ENCODE results near the gene SOBP. TPM values are rescaled to one million over a fixed set of nuclear protein-coding genes. Genes with fewer than 3 reads are reported as not detected.

Gene SOBP
- total RNA-seq, 4 donors from 2014 or later: 6.0 to 18.4 (median 6.7) TPM

DNA sequence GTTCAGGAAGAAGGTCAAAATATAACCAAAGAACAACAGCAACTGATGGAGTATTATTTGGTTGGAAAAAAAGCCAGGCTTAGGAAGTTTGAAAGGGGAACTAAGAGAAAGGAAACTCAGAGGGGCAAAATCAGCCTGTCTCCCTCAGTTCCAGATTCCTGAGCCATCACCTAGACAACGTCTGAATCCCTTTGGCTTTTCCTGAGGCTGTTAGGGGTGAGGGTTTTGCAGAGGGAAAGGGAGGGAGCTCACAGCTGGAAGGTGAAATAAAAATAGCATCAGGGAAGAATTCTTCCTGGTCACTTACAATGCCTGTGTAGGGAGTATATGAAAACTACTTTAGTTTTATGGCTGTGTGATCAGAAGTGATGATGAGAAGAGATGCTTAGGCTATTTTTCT lies 100.5 kb downstream of the SOBP start:
- Histone ChIP-seq H3K9me3 (no peaks in the 10 kb centered on the region), H3K27me3 (no peaks in the 10 kb centered on the region), H3K36me3 (no peaks in the 10 kb centered on the region), H3K27ac (no peak overlapping the region), H3K4me3 (no peak overlapping the region), H3K4me1 (no peaks in the 10 kb centered on the region)
- 59 to 65% methylated on average over 1 of the region's 1 CpG for WGBS, 2 donors
- no peak for DNase-seq (ENCODE audit: low spot score in 2 of 2)
- TF ChIP-seq CTCF (IDR thresholded peaks at IDR 0.05) (no peak), EP300 (IDR thresholded peaks at IDR 0.05) (no peak)

DNA sequence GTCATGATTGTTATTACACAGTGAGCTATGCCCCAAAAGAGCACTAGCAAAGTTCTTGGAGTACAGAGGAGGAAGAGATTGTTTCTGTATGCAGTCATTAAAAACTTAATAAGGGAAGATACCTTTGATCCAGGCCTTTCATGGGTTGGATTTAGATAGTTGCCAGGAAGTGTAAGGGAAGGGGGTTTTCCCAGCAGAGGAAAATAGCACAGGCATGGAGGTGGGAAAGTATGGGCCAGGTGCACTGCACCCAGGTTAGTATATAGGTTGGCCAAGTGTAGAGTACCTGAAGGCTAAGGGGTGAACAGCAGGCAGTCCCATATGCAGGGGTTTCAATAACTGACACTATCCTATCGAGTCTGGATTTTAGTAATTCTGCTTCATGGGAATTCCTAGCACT lies 101.4 kb downstream of the SOBP start:
- 85 to 89% methylated on average over 1 of the region's 1 CpG for WGBS, 2 donors
- Histone ChIP-seq H3K36me3 (no peaks in the 10 kb centered on the region), H3K27ac (no peak overlapping the region), H3K4me1 (no peaks in the 10 kb centered on the region), H3K27me3 (no peaks in the 10 kb centered on the region), H3K4me3 (no peak overlapping the region), H3K9me3 (no peaks in the 10 kb centered on the region)
- DNase-seq (ENCODE audit: low spot score in 2 of 2): no peak
- no peak for TF ChIP-seq EP300 (IDR thresholded peaks at IDR 0.05)
- TF ChIP-seq POLR2A (IDR thresholded peaks at IDR 0.05): no peak
- TF ChIP-seq CTCF (IDR thresholded peaks at IDR 0.05): no peak

- Histone ChIP-seq H3K36me3 (no peaks in the 10 kb centered on the region), H3K27me3 (no peaks in the 10 kb centered on the region), H3K4me3 (no peak overlapping the region), H3K4me1 (no peaks in the 10 kb centered on the region), H3K9me3 (no peaks in the 10 kb centered on the region), H3K27ac (no peak overlapping the region)
- 77 to 81% methylated on average over 2 of the region's 2 CpGs for WGBS, 2 donors
- TF ChIP-seq EP300 (IDR thresholded peaks at IDR 0.05) (no peak), POLR2A (IDR thresholded peaks at IDR 0.05) (no peak), CTCF (IDR thresholded peaks at IDR 0.05) (no peak)
- DNase-seq (ENCODE audit: low spot score in 2 of 2): no peak
These were observed 102.9 kb downstream of the SOBP start for GRCh38 chr6:107592806-107593205.

DNA sequence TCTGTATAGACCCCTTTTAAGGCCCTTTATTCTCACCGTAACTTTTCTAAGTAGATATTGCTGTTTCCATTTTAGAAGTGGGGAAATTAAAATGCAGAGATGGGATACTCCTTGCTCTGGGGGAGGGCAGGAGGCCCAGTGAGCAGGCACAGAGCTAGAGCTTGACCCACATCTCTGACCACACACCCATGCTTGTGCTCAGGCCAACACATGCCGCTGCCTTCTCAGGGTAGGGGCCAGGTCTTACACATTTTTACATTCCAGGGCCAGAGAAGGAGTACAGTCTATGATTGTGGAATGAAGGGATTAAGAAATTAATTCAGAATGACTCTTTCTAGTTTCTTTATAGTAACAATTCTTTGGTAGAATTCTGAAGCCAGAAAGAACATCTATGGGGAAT lies 104.8 kb downstream of the SOBP start:
- 70 to 71% methylated on average over 2 of the region's 2 CpGs for WGBS, 2 donors
- Histone ChIP-seq H3K4me1 (no peaks in the 10 kb centered on the region), H3K9me3 (no peaks in the 10 kb centered on the region), H3K4me3 (no peak overlapping the region), H3K27ac (no peak overlapping the region), H3K27me3 (no peaks in the 10 kb centered on the region), H3K36me3 (no peaks in the 10 kb centered on the region)
- no peak for DNase-seq (ENCODE audit: low spot score in 2 of 2)
- TF ChIP-seq CTCF (IDR thresholded peaks at IDR 0.05) (no peak), EP300 (IDR thresholded peaks at IDR 0.05) (no peak), POLR2A (IDR thresholded peaks at IDR 0.05) (no peak)

DNA sequence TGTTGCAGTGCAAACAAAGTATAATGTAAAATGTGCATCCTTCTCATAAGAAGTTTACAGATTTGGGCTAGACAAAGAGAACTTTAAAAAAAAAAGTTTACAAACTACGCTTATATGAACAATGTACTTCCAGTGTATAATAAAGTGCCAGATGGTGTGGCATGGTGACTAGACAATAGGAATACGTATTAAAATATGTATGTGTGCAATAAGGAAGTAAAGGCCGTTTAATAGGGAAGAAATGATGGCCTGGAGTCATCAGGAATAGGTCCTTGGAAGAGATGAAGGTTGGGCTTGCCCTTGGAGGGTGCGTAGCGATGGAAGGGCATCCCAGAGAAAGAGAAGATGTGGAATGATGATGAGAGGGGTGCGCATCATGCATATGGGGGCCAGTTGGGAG lies 108.2 kb downstream of the SOBP start:
- no peak for TF ChIP-seq EP300 (IDR thresholded peaks at IDR 0.05)
- no peak for TF ChIP-seq POLR2A (IDR thresholded peaks at IDR 0.05)
- no peak for TF ChIP-seq CTCF (IDR thresholded peaks at IDR 0.05)
- Histone ChIP-seq H3K27ac (no peak overlapping the region), H3K9me3 (no peaks in the 10 kb centered on the region), H3K36me3 (no peaks in the 10 kb centered on the region), H3K4me3 (no peak overlapping the region), H3K4me1 (peaks cover 0 to 15% (median 0%) of the 10 kb centered on the region in 4 donors), H3K27me3 (no peaks in the 10 kb centered on the region)
- 91 to 93% methylated on average over 6 of the region's 6 CpGs for WGBS, 2 donors
- DNase-seq (ENCODE audit: low spot score in 2 of 2): no peak

Data from tibial nerve (tissue), 4 donors.